Measurements from ENCODE around the gene MAP1A. TPM values are rescaled to one million over a fixed set of nuclear protein-coding genes. Genes with fewer than 3 reads are reported as not detected.

Gene MAP1A
- total and polyA plus RNA-seq, 2 of the 13 experiments (the other 11 are each of a cell fraction or from before 2014, with no cell fraction given), result 0.01 to 0.07 TPM

DNA sequence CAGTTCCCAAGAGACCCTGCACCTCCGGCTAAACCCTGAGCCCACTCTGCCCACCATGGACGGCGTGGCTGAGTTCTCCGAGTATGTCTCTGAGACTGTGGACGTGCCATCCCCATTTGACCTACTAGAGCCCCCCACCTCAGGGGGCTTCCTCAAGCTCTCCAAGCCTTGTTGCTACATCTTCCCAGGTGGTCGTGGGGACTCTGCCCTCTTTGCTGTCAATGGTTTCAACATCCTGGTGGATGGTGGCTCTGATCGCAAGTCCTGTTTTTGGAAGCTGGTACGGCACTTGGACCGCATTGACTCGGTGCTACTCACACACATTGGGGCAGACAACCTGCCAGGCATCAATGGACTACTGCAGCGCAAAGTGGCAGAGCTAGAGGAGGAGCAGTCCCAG lies 4.0 kb downstream of the MAP1A start (continued):
- TF ChIP-seq, protein P1, sequence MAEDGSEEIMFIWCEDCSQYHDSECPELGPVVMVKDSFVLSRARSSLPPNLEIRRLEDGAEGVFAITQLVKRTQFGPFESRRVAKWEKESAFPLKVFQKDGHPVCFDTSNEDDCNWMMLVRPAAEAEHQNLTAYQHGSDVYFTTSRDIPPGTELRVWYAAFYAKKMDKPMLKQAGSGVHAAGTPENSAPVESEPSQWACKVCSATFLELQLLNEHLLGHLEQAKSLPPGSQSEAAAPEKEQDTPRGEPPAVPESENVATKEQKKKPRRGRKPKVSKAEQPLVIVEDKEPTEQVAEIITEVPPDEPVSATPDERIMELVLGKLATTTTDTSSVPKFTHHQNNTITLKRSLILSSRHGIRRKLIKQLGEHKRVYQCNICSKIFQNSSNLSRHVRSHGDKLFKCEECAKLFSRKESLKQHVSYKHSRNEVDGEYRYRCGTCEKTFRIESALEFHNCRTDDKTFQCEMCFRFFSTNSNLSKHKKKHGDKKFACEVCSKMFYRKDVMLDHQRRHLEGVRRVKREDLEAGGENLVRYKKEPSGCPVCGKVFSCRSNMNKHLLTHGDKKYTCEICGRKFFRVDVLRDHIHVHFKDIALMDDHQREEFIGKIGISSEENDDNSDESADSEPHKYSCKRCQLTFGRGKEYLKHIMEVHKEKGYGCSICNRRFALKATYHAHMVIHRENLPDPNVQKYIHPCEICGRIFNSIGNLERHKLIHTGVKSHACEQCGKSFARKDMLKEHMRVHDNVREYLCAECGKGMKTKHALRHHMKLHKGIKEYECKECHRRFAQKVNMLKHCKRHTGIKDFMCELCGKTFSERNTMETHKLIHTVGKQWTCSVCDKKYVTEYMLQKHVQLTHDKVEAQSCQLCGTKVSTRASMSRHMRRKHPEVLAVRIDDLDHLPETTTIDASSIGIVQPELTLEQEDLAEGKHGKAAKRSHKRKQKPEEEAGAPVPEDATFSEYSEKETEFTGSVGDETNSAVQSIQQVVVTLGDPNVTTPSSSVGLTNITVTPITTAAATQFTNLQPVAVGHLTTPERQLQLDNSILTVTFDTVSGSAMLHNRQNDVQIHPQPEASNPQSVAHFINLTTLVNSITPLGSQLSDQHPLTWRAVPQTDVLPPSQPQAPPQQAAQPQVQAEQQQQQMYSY (CRISPR knock-in tag; IDR thresholded peaks at IDR 0.05), result no peak
- TF ChIP-seq SIX4 (CRISPR knock-in tag; IDR thresholded peaks at IDR 0.05), result no peak
- TF ChIP-seq RXRA (CRISPR knock-in tag; IDR thresholded peaks at IDR 0.05), result no peak
- TF ChIP-seq ZBTB38 (CRISPR knock-in tag; IDR thresholded peaks at IDR 0.05), result no peak
- TF ChIP-seq TFDP2 (CRISPR knock-in tag; IDR thresholded peaks at IDR 0.05), result no peak
- TF ChIP-seq, protein P2, sequence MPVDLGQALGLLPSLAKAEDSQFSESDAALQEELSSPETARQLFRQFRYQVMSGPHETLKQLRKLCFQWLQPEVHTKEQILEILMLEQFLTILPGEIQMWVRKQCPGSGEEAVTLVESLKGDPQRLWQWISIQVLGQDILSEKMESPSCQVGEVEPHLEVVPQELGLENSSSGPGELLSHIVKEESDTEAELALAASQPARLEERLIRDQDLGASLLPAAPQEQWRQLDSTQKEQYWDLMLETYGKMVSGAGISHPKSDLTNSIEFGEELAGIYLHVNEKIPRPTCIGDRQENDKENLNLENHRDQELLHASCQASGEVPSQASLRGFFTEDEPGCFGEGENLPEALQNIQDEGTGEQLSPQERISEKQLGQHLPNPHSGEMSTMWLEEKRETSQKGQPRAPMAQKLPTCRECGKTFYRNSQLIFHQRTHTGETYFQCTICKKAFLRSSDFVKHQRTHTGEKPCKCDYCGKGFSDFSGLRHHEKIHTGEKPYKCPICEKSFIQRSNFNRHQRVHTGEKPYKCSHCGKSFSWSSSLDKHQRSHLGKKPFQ (CRISPR knock-in tag; IDR thresholded peaks at IDR 0.05; ENCODE audit: insufficient replicate concordance), result no peak
- TF ChIP-seq PAX8 (CRISPR knock-in tag; IDR thresholded peaks at IDR 0.05; ENCODE audit: borderline replicate concordance), result no peak
- no peak for TF ChIP-seq SRSF9 (IDR thresholded peaks at IDR 0.05; ENCODE audit: borderline replicate concordance, insufficient read depth, low read depth, low read length, poor library complexity, severe bottlenecking)
- TF ChIP-seq FLYWCH1 (CRISPR knock-in tag; IDR thresholded peaks at IDR 0.05), result no peak
- no peak for TF ChIP-seq MIXL1 (CRISPR knock-in tag; IDR thresholded peaks at IDR 0.05)
- TF ChIP-seq ZBTB1 (CRISPR knock-in tag; IDR thresholded peaks at IDR 0.05; ENCODE audit: borderline replicate concordance), result no peak
- no peak for TF ChIP-seq RELA (CRISPR knock-in tag; IDR thresholded peaks at IDR 0.05)
- TF ChIP-seq, protein P3, sequence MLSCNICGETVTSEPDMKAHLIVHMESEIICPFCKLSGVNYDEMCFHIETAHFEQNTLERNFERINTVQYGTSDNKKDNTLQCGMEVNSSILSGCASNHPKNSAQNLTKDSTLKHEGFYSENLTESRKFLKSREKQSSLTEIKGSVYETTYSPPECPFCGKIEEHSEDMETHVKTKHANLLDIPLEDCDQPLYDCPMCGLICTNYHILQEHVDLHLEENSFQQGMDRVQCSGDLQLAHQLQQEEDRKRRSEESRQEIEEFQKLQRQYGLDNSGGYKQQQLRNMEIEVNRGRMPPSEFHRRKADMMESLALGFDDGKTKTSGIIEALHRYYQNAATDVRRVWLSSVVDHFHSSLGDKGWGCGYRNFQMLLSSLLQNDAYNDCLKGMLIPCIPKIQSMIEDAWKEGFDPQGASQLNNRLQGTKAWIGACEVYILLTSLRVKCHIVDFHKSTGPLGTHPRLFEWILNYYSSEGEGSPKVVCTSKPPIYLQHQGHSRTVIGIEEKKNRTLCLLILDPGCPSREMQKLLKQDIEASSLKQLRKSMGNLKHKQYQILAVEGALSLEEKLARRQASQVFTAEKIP (CRISPR knock-in tag; IDR thresholded peaks at IDR 0.05; ENCODE audit: borderline replicate concordance), result no peak
- no peak for TF ChIP-seq THAP11 (CRISPR knock-in tag; IDR thresholded peaks at IDR 0.05)

All from HepG2 (cell line).